PC-9 (cell line): ENCODE data around the gene KLRK1. TPM values are rescaled to one million over a fixed set of nuclear protein-coding genes. Genes with fewer than 3 reads are reported as not detected.
"Not testable (repeated sequence)": the region's sequence is repeated elsewhere in the genome, so short reads cannot be mapped to it uniquely, and the experiment has no call there.

ENCODE experiments used
- BruUV-seq: library from RNA; stranded (reverse); fragments of 400-500 nt; replicated peaks from 2 replicates; lab custom pipeline; 2021; lab: Mats Ljungman, UMichigan
- CTCF ChIA-PET: fragments of 300-600 bp; sonication (Branson Sonifier 250); formaldehyde crosslinking; loops from one replicate; lab custom pipeline; 2022; ENCODE audit warnings: antibody characterized with exemption; lab: Charles Lee
- POLR2A ChIA-PET: fragments of 300-600 bp; sonication (Branson Sonifier 250); formaldehyde crosslinking; loops from one replicate; lab custom pipeline; 2022; ENCODE audit warnings: antibody characterized with exemption; ENCODE audit not compliant: unreplicated experiment; lab: Charles Lee
- DNase-seq, 2 experiments: peaks; one replicate each; pipeline versions ENCODE4 v3.0.0 to v3.0.0-alpha.2; 2015 to 2022; ENCODE audit warnings: mixed read lengths in 1 of 2
- H2AFZ ChIP-seq: fragments of 200-600 bp; sonication (generic); 2 replicates; pipeline ENCODE4 v1.8.1; 2017; ENCODE audit warnings: antibody characterized with exemption
- H3F3A ChIP-seq: fragments of 200-600 bp; sonication (generic); 2 replicates; pipeline ENCODE4 v1.8.1; 2017; ENCODE audit warnings: antibody characterized with exemption, mild to moderate bottlenecking, low read depth; ENCODE audit not compliant: insufficient read depth
- H3K27ac ChIP-seq: fragments of 200-600 bp; sonication (generic); 2 replicates; pipeline ENCODE4 v1.6.1; 2016; ENCODE audit warnings: mixed run types
- H3K27me3 ChIP-seq: fragments of 200-600 bp; sonication (generic); 2 replicates; pipeline ENCODE4 v1.6.1; 2016; ENCODE audit warnings: low read depth, mixed run types; ENCODE audit not compliant: insufficient read depth
- H3K36me3 ChIP-seq: fragments of 200-600 bp; sonication (generic); 2 replicates; pipeline ENCODE4 v1.6.1; 2016; ENCODE audit warnings: low read depth, mixed run types
- H3K4me1 ChIP-seq: fragments of 200-600 bp; sonication (generic); replicated peaks from 2 replicates; pipeline ENCODE4 v1.6.1; 2016; ENCODE audit warnings: mixed run types; ENCODE audit not compliant: insufficient read depth
- H3K4me2 ChIP-seq: fragments of 200-600 bp; sonication (generic); 2 replicates; pipeline ENCODE4 v1.6.1; 2017; ENCODE audit warnings: mixed run types
- H3K4me3 ChIP-seq: fragments of 200-600 bp; sonication (generic); 2 replicates; pipeline ENCODE4 v1.6.1; 2016; ENCODE audit warnings: mixed run types
- H3K79me2 ChIP-seq: fragments of 200-600 bp; sonication (generic); 2 replicates; pipeline ENCODE4 v1.6.1; 2017; ENCODE audit warnings: low read depth, mixed run types
- H3K9me2 ChIP-seq: fragments of 200-600 bp; sonication (generic); 2 replicates; pipeline ENCODE4 v1.8.1; 2017; ENCODE audit warnings: mild to moderate bottlenecking; ENCODE audit not compliant: insufficient read depth
- H3K9me3 ChIP-seq: fragments of 200-600 bp; sonication (generic); 2 replicates; pipeline ENCODE4 v1.8.1; 2016; ENCODE audit warnings: low read depth; ENCODE audit not compliant: insufficient read depth
- H4K20me1 ChIP-seq: fragments of 200-600 bp; sonication (generic); 2 replicates; pipeline ENCODE4 v1.8.1; 2017; ENCODE audit not compliant: insufficient read depth
- EZH2 ChIP-seq: fragments of 200-600 bp; sonication (generic); IDR thresholded peaks from 2 replicates; pipeline ENCODE4 v1.8.0; 2017; ENCODE audit warnings: antibody characterized with exemption, low read depth
- intact Hi-C: fragments of 100-400 bp; cut with micrococcal nuclease; formaldehyde crosslinking; loops from one replicate; pipeline ENCODE4 v1.10.0; 2022; ENCODE audit not compliant: unreplicated experiment
- total RNA-seq: library from RNA; stranded (reverse); gene quantifications from 2 replicates; pipeline ENCODE4 v1.2.3, GENCODE V29; 2021
- TF ChIP-seq, protein P1 (sequence below): fragments of 200-600 bp; sonication (generic); conservative IDR thresholded peaks from 2 replicates; pipeline ENCODE4 v1.6.1; 2017; ENCODE audit warnings: mixed run types, antibody characterized with exemption, mild to moderate bottlenecking, moderate library complexity

KLRK1 gene
- total RNA-seq, 1 experiment from 2014 or later = not detected

DNA sequence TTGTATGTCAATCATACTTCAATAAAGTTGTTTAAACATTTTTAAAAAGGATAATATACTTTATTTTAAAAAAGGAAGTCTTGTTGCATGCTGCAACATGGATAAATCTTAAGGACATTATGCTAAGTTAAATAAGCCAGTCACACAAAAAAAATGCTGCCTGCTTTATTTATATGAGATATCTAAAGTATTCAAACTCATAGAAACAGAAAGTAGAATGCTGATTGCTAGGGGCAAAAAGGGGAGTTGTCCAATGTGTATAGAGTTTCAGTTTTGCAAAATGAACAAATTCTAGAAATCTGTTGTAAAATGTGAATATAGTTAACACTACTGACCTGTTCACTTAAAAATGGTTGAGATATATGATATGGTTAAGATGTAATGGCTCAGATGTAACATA is 11.0 kb upstream of the KLRK1 start:
- no peak for TF ChIP-seq EZH2
- TF ChIP-seq, protein P1, sequence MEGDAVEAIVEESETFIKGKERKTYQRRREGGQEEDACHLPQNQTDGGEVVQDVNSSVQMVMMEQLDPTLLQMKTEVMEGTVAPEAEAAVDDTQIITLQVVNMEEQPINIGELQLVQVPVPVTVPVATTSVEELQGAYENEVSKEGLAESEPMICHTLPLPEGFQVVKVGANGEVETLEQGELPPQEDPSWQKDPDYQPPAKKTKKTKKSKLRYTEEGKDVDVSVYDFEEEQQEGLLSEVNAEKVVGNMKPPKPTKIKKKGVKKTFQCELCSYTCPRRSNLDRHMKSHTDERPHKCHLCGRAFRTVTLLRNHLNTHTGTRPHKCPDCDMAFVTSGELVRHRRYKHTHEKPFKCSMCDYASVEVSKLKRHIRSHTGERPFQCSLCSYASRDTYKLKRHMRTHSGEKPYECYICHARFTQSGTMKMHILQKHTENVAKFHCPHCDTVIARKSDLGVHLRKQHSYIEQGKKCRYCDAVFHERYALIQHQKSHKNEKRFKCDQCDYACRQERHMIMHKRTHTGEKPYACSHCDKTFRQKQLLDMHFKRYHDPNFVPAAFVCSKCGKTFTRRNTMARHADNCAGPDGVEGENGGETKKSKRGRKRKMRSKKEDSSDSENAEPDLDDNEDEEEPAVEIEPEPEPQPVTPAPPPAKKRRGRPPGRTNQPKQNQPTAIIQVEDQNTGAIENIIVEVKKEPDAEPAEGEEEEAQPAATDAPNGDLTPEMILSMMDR = no peak
- peaks cover 12% of the 10 kb centered on the region; the same call in 1 of the 2 replicates for H3K4me1 ChIP-seq
- H3K4me2 ChIP-seq = no peak overlapping the region
- ChIA-PET CTCF (interaction anchor here (0.6 kb wide), 1 partner anchor 54 kb away, joined by 3 read pairs; no protein-coding TSS in a partner anchor), POLR2A (interaction anchor here (0.7 kb wide), 1 partner anchor 261 kb away, joined by 3 read pairs; no protein-coding TSS in a partner anchor)
- no peaks in the 10 kb centered on the region; the same call in 1 of the 2 replicates for H3K9me2 ChIP-seq
- 0 out of 2 replicates have a peak, but pooled peaks cover 3% of the 10 kb centered on the region for H3K36me3 ChIP-seq
- H4K20me1 ChIP-seq = no peaks in the 10 kb centered on the region
- no peak overlapping the region for H3K4me3 ChIP-seq
- no TSS peak for BruUV-seq
- no peak for DNase-seq
- 0 out of 2 replicates have a peak, but pooled peaks cover 3% of the 10 kb centered on the region for H3F3A ChIP-seq
- H2AFZ ChIP-seq = no peak overlapping the region
- intact Hi-C loops = no loop called here
- H3K9me3 ChIP-seq = peaks cover 4% of the 10 kb centered on the region; the same call in 1 of the 2 replicates
- H3K27ac ChIP-seq = no peak overlapping the region
- H3K27me3 ChIP-seq = no peaks in the 10 kb centered on the region
- H3K79me2 ChIP-seq = no peaks in the 10 kb centered on the region

DNA sequence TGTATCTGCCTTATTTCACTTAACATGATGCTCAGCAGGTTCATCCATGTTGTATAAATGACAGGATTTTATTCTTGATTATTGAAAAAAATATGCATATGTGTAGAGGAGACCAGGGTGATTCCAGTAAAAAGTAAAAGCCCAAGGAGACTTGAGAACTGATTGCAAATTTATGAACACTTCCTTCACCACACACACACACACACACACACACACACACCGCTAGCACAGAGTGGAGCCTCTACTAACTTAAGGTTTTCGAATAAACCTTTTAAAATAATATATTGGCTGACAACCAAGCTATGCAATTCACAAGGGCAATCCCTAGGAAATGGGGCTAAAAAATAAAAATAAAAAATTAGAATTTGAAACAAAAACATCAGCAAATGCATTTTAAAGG is 8.3 kb upstream of the KLRK1 start:
- no peak overlapping the region for H3K4me2 ChIP-seq
- no peaks in the 10 kb centered on the region for H4K20me1 ChIP-seq
- no peaks in the 10 kb centered on the region for H3K27me3 ChIP-seq
- no peak overlapping the region for H3K4me3 ChIP-seq
- DNase-seq = no peak
- intact Hi-C loops = no loop called here
- H3F3A ChIP-seq = peaks cover 12% of the 10 kb centered on the region; the same call in 1 of the 2 replicates
- peaks cover 8% of the 10 kb centered on the region; the same call in 1 of the 2 replicates for H3K9me3 ChIP-seq
- ChIA-PET CTCF (interaction anchor here (0.6 kb wide), 1 partner anchor 266 kb away, joined by 3 read pairs; no protein-coding TSS in a partner anchor), POLR2A (no interaction called here)
- no peaks in the 10 kb centered on the region for H3K79me2 ChIP-seq
- no peak overlapping the region for H2AFZ ChIP-seq
- TF ChIP-seq, protein P1 = no peak
- no peak for TF ChIP-seq EZH2
- 0 out of 2 replicates have a peak, but pooled peaks cover 3% of the 10 kb centered on the region for H3K36me3 ChIP-seq
- no TSS peak for BruUV-seq
- no peak overlapping the region for H3K27ac ChIP-seq
- no peaks in the 10 kb centered on the region for H3K9me2 ChIP-seq
- H3K4me1 ChIP-seq = peaks cover 25% of the 10 kb centered on the region

DNA sequence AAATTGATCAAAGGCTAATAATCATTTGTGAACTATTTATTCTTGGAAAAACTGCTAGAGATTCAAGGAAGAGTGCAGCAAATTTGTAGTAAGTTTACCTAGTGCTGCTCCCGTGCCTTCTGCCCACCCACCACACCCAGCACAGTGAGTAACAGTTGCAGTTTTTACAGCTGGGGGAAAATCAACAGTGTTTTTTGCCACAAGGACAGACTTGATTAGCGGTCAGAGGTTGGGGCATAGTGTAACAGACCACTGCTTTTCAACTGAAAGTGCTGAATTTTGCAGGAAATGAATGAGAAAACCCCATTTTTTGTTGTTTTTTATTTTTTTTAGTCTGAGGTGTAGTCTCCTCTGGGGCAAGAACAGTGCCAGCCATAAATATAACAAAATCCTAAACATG is 7.5 kb upstream of the KLRK1 start:
- intact Hi-C loops = no loop called here
- H3K9me2 ChIP-seq = no peaks in the 10 kb centered on the region
- ChIA-PET POLR2A (no interaction called here), CTCF (no interaction called here)
- H3K27ac ChIP-seq = no peak overlapping the region
- peaks cover 8% of the 10 kb centered on the region; the same call in 1 of the 2 replicates for H3K9me3 ChIP-seq
- H3K4me1 ChIP-seq = peaks cover 33% of the 10 kb centered on the region
- H3K36me3 ChIP-seq = 0 out of 2 replicates have a peak, but pooled peaks cover 3% of the 10 kb centered on the region
- H3K79me2 ChIP-seq = no peaks in the 10 kb centered on the region
- no TSS peak for BruUV-seq
- no peak overlapping the region for H2AFZ ChIP-seq
- TF ChIP-seq, protein P1 = no peak
- TF ChIP-seq EZH2 = no peak
- no peaks in the 10 kb centered on the region for H3K27me3 ChIP-seq
- H3K4me3 ChIP-seq = no peak overlapping the region
- no peak for DNase-seq
- H4K20me1 ChIP-seq = no peaks in the 10 kb centered on the region
- H3K4me2 ChIP-seq = no peak overlapping the region
- H3F3A ChIP-seq = peaks cover 16% of the 10 kb centered on the region

DNA sequence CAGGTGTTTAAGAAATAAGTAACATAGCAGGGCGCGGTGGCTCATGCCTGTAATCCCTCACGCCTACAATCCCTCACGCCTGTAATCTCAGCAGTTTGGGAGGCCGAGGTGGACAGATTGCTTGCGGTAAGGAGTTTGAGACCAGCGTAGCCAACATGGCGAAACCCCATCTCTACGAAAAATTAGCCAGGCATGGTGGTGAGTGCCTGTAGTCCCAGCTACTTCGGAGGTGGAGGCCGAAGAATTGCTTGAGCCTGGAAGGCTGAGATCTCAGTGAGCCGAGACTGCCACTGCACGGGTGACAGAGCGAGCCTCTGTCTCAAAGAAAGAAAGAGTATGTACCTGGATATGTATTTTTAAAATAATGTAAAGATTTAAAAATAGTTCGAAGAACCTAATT is 6.3 kb upstream of the KLRK1 start:
- Histone ChIP-seq H3K4me2 (peak overlapping the region; percentile 41; the same call in 1 of the 2 replicates), H3F3A (peaks cover 22% of the 10 kb centered on the region), H3K4me1 (peaks cover 38% of the 10 kb centered on the region), H3K27ac (peak overlapping the region; percentile 66; the same call in 1 of the 2 replicates)
- H3K9me2 ChIP-seq, H3K4me3 ChIP-seq, CTCF ChIA-PET, BruUV-seq, DNase-seq, H4K20me1 ChIP-seq, H3K79me2 ChIP-seq, H3K36me3 ChIP-seq, intact Hi-C loops, H3K27me3 ChIP-seq, H2AFZ ChIP-seq, H3K9me3 ChIP-seq: not testable (repeated sequence)
- POLR2A ChIA-PET = interaction anchor here (0.5 kb wide), 1 partner anchor 299 kb away, joined by 7 read pairs; no protein-coding TSS in a partner anchor
